IPS-18c (cell line): ENCODE measurements around the gene NSL1.

Source experiments
- H3K4me3 ChIP-seq: 2 replicates; pipeline ENCODE4 v1.7.0; 2013; ENCODE audit warnings: low read depth, mild to moderate bottlenecking, low read length, moderate library complexity; ENCODE audit not compliant: insufficient read depth
- H3K9me3 ChIP-seq: one replicate; pipeline ENCODE4 v1.6.1; 2013; ENCODE audit warnings: mild to moderate bottlenecking, low read length, moderate library complexity; ENCODE audit not compliant: control insufficient read depth, insufficient read depth

The NSL1 gene

DNA sequence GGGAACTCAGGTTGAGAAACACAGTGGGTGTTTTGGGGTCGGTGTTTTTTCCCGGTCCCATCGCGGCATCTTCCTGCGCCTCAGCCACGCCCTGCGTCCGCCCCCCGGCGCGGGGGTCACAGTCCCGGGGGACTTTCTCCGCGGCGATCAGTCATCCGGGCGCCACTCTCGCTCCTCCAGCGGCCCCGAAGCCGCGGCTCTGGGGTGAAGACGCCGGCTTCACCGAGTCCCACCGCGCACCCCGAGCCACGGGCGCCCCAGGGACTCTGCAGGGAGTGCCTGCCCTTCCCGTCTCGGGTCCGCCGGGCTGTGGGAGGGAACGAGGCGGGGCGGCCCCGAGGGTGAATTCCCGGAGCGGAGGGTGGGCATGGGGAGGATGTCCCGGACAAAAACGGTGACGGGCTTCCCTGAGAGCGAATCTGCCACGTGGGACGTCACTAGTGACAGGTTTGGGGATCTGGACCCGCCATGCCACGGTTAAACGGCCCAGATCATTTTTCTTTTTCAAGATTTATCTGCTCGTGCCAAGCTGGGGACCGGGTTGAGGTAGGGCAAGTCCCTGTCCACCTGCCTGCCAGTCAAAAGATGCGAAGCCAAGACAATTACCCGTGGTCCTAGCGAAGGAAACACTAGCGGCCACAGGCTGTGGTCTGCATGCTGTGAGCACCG lies 91.2 kb downstream of the NSL1 start:
- Histone ChIP-seq H3K4me3 (peak overlapping the region; percentile 47), H3K9me3 (peaks cover 2% of the 10 kb centered on the region)

GRCh38 chr1:212699625-212700222 lies 91.9 kb downstream of the NSL1 start, which contains the start of gene BATF3:
BATF3 (minus strand) TSS chr1:212699840; CDS start chr1:212699762, 78 bp downstream.
- H3K4me3 ChIP-seq = peak within 1 kb of the TSS; percentile 47
- peaks cover 2% of the 10 kb centered on the region for H3K9me3 ChIP-seq

- H3K4me3 ChIP-seq = peak overlapping the region; percentile 47
- H3K9me3 ChIP-seq = peaks cover 2% of the 10 kb centered on the region
These were observed 92.4 kb downstream of the NSL1 start for GRCh38 chr1:212699104-212699624.

DNA sequence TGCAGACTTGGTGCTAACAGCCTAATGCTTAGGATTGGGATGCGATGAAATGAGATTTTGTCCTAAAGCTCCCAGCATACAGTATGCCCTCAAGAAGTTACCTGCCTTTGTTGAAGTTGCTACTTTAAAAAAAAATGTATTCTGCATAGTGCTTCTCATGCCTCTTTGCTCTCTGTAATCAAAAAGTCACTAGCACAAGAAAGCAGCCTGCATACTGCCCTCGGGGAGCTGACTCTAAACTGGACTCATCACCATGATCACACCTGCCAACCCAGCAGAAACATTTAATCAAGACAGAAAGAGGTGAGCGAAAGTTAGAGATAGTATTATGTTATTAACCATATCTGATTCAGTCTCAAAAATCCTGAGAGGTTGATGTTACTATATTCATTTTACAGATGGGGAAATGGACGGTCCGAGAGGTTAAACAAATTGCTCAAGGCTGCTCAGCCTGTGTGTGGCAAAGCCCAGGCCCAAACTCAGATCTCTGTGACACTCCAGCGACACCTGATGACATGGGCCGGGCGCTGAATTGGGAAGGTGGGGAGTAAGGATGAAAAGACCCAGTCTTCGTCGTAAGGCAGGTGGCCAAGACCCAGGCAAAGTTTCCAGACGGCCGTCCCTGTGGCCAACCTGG lies 93.0 kb downstream of the NSL1 start:
- Histone ChIP-seq H3K4me3 (peak overlapping the region; percentile 47; the same call in 1 of the 2 replicates), H3K9me3 (peaks cover 2% of the 10 kb centered on the region)

DNA sequence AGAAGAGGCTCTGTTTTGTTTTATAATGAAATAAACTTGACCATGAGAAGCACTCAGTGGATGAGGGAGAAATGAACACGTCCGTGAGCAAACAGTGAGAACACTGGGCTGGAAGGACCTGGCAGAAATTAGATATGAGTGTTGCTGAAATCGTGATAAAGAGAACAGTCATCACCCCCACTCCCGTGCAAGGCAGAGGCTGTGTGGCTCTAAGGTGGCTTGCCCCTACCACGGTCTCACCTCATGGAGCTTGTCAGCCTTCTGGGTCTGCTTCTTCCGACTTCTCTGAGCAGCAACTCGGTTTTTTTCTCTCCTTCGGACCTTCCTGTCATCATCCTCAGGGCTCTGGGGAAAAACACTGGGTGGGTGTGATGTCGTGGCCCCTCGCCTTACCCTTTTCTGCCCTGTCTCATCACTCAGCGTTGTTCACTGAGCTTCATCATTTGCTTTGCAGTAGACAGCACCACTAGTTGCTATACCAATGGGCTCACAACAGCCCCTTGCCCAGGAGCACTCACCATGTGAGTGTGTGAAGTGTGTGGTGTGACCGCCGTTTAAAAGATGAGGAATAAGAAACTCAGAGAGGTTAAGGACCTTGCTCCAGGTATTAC lies 94.8 kb downstream of the NSL1 start:
- H3K4me3 ChIP-seq = no peak overlapping the region
- H3K9me3 ChIP-seq = peaks cover 2% of the 10 kb centered on the region

- Histone ChIP-seq H3K9me3 (no peaks in the 10 kb centered on the region), H3K4me3 (no peak overlapping the region)
These were observed 98.6 kb downstream of the NSL1 start for GRCh38 chr1:212692774-212693644.

DNA sequence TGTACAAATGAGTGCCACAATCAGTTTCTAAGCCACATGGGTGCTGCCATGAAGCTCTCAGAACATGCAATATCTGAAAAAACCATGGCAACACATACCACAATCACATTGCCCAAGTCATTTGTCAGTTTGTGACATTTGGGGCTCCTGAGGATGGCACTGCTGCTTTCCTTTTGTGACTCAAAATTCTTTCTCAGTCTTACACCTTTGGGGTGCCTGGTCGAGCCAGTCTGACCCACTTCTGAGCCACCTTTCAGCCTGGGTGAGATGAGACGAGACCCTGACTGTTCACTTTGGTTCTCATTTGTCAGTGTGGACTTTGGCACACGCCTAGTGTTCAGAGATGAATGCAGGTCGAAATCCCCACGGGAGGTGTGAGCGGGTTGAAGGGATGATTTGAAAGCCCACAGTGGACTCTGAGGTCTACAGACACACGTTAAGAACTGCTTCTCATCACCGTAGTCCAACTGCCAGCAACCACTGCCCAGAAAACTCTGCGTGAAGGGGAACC lies 100.0 kb downstream of the NSL1 start:
- no peaks in the 10 kb centered on the region for H3K9me3 ChIP-seq

DNA sequence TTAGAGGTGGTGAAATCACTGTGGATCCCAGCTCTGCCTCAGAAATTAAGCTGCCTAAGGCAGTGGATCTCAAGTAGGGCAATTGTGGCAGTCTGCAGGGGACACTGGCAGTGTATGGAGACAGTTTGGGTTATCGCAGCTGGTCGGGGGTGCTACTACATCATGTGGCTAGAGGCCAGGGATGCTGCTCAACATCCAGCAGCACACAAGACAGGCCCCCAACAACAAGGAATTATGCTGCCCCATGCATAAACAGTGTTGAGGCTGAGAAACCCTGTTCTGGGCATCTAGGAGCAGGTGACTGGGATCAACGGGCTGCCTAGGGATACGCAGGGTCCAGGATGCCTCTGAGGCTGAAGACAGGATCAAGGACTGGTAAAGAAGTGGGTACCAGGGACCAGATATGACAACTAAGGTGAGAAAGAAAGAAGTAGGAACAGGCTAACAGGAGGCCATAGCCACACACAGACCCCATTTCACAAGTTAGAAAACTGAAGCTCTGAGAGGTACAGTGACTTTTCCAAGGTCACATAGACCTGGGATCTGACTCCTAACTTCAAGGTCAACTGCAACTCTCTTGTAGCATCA lies 100.7 kb downstream of the NSL1 start:
- Histone ChIP-seq H3K9me3 (no peaks in the 10 kb centered on the region), H3K4me3 (no peak overlapping the region)

More for the DNA sequence above, 100.0 kb downstream of the NSL1 start:
- H3K4me3 ChIP-seq = no peak overlapping the region

DNA sequence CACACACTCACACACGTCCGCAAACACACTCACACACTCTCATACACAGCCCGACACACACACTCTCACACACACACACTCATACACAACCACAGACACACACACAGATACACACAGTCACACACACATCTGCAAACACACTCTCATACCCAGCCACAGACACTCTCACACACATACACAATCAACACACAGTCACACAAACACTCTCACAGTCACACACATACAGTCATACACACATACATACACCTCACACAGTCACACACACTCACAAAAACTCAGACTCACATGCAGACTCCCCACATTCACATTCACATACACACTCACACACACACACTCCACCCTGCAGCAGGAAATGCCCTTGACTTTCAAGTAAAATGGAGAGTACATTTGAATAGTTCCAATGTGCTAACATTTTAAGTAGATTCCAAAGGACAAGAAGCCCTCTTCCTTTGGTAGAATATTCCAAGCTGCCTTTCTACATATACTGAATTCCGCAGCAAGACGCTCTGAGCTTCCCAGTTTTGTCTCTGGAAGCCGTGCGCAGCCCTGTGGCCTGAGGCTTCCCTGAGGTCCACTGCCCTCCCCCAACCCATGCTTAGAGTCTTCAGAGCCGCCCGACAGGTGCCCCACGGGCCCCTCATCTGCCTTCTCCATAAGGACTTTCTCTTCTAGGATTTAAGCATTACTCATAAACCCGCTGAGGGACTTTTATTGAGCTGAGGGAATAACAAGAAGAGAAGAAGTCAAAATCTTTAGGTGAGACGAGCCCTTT lies 101.6 kb downstream of the NSL1 start:
- H3K9me3 ChIP-seq = no peaks in the 10 kb centered on the region

DNA sequence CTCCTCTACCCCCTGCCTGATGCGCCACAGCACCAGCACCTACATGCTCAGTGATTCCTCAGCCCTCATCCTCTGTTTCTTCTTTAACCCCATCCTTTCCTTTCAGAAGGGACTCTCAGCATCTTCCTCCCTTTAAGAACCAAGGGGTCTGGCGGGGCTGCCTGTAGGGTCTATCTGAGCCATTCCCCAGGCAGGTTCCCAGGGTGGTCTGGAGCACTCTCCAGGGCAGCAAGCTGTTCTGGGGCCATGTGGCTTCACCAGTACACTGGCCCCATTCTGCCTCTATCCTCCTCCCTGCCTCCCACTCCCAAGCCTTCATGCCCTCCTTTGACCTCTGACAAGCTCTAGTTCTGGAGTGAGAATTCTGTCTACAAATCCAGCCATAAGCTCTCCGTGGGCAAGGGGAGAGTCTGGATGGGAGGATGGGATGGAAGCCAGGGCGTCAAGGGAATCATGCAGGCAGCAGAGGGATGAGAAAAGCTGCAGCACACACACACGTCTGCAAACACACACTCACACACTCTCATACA lies 102.3 kb downstream of the NSL1 start:
- H3K9me3 ChIP-seq = no peaks in the 10 kb centered on the region

More for the DNA sequence above, 101.6 kb downstream of the NSL1 start:
- no peak overlapping the region for H3K4me3 ChIP-seq

GRCh38 chr1:212688341-212689047 lies 103.1 kb downstream of the NSL1 start:
- H3K4me3 ChIP-seq = no peak overlapping the region

More for the DNA sequence above, 102.3 kb downstream of the NSL1 start:
- H3K4me3 ChIP-seq = no peak overlapping the region

GRCh38 chr1:212687811-212688210 lies 103.8 kb downstream of the NSL1 start:
- H3K9me3 ChIP-seq = no peaks in the 10 kb centered on the region
- H3K4me3 ChIP-seq = no peak overlapping the region

More at GRCh38 chr1:212688341-212689047, 103.1 kb downstream of the NSL1 start:
- no peaks in the 10 kb centered on the region for H3K9me3 ChIP-seq

DNA sequence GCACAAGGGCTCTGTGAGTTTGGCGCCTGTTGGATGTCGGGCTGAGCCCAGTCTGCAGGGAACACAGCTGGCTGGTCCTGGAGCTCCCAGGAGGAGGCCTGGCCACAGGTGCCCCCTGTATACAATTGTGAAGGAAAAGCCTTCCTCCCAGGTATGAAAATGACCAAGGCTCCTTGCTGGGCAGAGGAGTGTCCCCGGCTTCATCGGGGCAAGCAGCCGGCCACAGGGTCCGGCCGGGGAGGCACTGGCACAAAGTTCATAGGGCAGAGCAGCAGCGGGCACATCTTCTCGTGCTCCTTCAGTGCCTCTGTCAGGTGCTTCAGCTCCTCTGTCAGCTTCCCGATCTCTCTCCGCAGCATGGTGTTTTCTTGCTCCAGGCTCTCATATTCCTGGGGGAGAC lies 105.0 kb downstream of the NSL1 start:
- no peak overlapping the region for H3K4me3 ChIP-seq
- H3K9me3 ChIP-seq = no peaks in the 10 kb centered on the region

DNA sequence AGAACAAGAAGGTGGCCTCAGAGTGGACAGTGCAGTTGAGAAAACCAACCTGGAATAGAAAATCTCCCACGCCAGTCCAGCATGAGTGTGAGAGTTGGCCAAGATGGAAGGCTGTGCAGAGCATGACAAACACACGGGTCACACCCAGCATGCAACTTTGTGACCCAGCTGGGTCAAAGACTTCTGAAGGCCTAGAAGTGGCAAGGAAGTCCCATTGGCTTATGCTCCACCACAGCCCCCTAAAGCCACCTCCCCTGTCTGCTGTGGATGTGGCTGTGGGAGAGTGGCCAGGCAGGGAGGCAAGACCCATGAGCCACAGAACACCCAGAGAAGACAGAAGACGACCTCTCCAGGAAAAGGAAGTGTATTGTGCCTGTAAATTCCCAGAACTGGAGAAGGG lies 105.5 kb downstream of the NSL1 start:
- H3K9me3 ChIP-seq = no peaks in the 10 kb centered on the region
- H3K4me3 ChIP-seq = no peak overlapping the region

DNA sequence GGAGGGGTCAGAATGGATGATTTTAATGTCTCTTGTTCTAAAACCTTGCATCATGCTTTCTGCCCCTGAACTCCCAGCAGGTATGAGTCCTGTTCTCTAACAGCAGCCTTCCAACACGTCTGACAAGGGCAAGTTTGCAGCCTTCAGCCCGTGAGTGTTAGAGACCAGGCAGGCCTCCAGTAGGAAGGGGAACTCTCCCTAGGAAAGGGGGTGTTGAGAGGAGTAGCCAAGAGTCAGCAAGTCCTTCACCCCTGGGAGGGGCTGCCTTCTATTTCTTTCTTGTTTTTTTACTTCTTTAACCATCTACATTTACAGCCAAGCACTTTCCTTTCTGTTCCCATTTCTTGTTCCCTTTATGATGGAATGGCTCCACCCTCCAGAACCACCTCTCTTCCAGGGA lies 106.1 kb downstream of the NSL1 start:
- Histone ChIP-seq H3K9me3 (no peaks in the 10 kb centered on the region), H3K4me3 (no peak overlapping the region)
